Hepatocyte (in vitro differentiated cells): ENCODE measurements around the gene PRDM5. TPM values are rescaled to one million over a fixed set of nuclear protein-coding genes. Genes with fewer than 3 reads are reported as not detected.

Experiments
- DNase-seq: peaks from one replicate; pipeline ENCODE4 v3.0.0-alpha.2; 2016; ENCODE audit warnings: low spot score
- H2AFZ ChIP-seq: fragments of 200-600 bp; sonication (generic); 2 replicates; pipeline ENCODE4 v1.6.0; 2016; ENCODE audit warnings: antibody characterized with exemption, mild to moderate bottlenecking
- H3K27ac ChIP-seq: fragments of 200-600 bp; sonication (generic); 2 replicates; pipeline ENCODE4 v1.5.1; 2016; ENCODE audit warnings: mild to moderate bottlenecking
- H3K27me3 ChIP-seq: fragments of 200-600 bp; sonication (generic); 2 replicates; pipeline ENCODE4 v1.6.1; 2016
- H3K36me3 ChIP-seq: fragments of 200-600 bp; sonication (generic); replicated peaks from 2 replicates; pipeline ENCODE4 v1.5.1; 2016; ENCODE audit warnings: low read depth; ENCODE audit not compliant: insufficient read depth
- H3K4me1 ChIP-seq: fragments of 200-600 bp; sonication (generic); 2 replicates; pipeline ENCODE4 v1.5.1; 2016; ENCODE audit warnings: mild to moderate bottlenecking, moderate library complexity; ENCODE audit not compliant: insufficient read depth
- H3K4me2 ChIP-seq: fragments of 200-600 bp; sonication (generic); 2 replicates; pipeline ENCODE4 v1.6.0; 2016
- H3K4me3 ChIP-seq: fragments of 200-600 bp; sonication (generic); 2 replicates; pipeline ENCODE4 v1.5.1; 2016; ENCODE audit warnings: mild to moderate bottlenecking
- H3K79me2 ChIP-seq: fragments of 200-600 bp; sonication (generic); 2 replicates; pipeline ENCODE4 v1.6.0; 2017; ENCODE audit warnings: mild to moderate bottlenecking
- H3K9me2 ChIP-seq: fragments of 200-600 bp; sonication (generic); replicated peaks from 2 replicates; pipeline ENCODE4 v1.6.0; 2017; ENCODE audit warnings: mild to moderate bottlenecking; ENCODE audit not compliant: insufficient read depth
- H3K9me3 ChIP-seq: fragments of 200-600 bp; sonication (generic); 2 replicates; pipeline ENCODE4 v1.5.1; 2016; ENCODE audit warnings: low read depth, mild to moderate bottlenecking
- H4K20me1 ChIP-seq: fragments of 200-600 bp; sonication (generic); 2 replicates; pipeline ENCODE4 v1.6.0; 2016; ENCODE audit warnings: mild to moderate bottlenecking; ENCODE audit not compliant: insufficient read depth, poor library complexity, severe bottlenecking
- EZH2 ChIP-seq: fragments of 200-600 bp; sonication (generic); IDR thresholded peaks from 2 replicates; pipeline ENCODE4 v1.6.1; 2016; ENCODE audit warnings: antibody characterized with exemption, mild to moderate bottlenecking, borderline replicate concordance
- EZH2phosphoT487 ChIP-seq: fragments of 200-600 bp; sonication (generic); IDR thresholded peaks from one replicate; pipeline ENCODE4 v1.6.1; 2018; ENCODE audit warnings: antibody characterized with exemption, mild to moderate bottlenecking, low read depth, moderate library complexity; ENCODE audit not compliant: unreplicated experiment, severe bottlenecking
- WGBS: methylation state at CpG from one replicate; pipeline ENCODE4 v1.1.6; 2016; ENCODE audit warnings: low lambda C conversion rate; ENCODE audit errors: missing lambda C conversion rate; 5-methylcytosine and 5-hydroxymethylcytosine counted together
- polyA plus RNA-seq: library from polyadenylated mRNA; unstranded; fragments of >200 nt; fragmentation: Nextera tagmentation; extraction: Ambion mirVana; gene quantifications from 2 replicates; pipeline ENCODE4 v1.2.1, GENCODE V29; 2016
- total RNA-seq: library from RNA; depleted of rRNA; stranded (reverse); fragments of >200 nt; gene quantifications from 2 replicates; pipeline ENCODE4 v1.2.3, GENCODE V29; 2014
- TF ChIP-seq, protein P1 (sequence below): fragments of 200-600 bp; sonication (generic); IDR thresholded peaks from 2 replicates; pipeline ENCODE4 v1.5.1; 2016; ENCODE audit warnings: antibody characterized with exemption, mild to moderate bottlenecking; ENCODE audit not compliant: poor library complexity

Gene PRDM5
- total and polyA plus RNA-seq, 2 experiments from 2014 or later = 4.2 to 21.2 TPM

DNA sequence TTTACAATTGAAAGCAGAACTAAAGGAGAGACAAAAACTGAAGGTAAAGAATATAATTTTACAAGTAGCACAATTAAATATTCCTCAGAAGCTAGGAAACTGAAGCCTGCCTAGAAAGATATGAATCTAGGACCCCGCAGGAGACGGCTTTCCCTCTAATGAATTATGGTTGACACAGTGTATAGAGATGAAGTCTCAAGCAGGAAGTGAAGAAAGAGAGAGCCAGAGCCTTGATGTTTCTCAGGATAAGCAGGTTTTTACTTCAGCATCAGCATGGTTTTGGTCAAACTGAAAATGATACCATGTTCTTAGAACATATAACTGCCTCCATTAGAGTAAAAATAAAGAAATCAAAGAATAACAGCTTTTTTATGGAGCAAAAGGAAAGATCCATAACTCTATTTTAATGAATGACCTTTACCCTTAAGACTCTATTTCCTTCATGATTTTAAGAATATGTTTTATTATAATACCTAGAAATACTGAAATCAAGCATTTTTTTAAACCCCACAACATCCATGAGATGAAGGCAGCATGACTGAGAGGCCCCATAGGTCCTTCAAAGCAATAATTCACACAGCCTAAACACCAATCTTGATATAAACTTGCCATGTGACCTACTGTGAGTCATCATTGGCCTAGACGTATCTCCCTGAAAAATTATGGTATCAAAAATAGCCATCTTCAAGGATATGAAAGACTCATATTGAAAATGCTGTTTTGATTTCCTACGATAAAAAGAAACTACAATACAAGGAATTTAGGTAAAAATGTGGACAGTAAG lies 193.4 kb downstream of the PRDM5 start:
- no peaks in the 10 kb centered on the region for H3K9me2 ChIP-seq
- no peak overlapping the region for H3K4me3 ChIP-seq
- H3K4me1 ChIP-seq = no peaks in the 10 kb centered on the region
- no peaks in the 10 kb centered on the region for H3K36me3 ChIP-seq
- DNase-seq = no peak
- H3K9me3 ChIP-seq = no peaks in the 10 kb centered on the region
- H2AFZ ChIP-seq = no peak overlapping the region
- WGBS = 94% methylated on average over 4 of the region's 4 CpGs
- H3K27me3 ChIP-seq = no peaks in the 10 kb centered on the region
- TF ChIP-seq EZH2 (no peak), EZH2phosphoT487 (no peak)
- TF ChIP-seq, protein P1, sequence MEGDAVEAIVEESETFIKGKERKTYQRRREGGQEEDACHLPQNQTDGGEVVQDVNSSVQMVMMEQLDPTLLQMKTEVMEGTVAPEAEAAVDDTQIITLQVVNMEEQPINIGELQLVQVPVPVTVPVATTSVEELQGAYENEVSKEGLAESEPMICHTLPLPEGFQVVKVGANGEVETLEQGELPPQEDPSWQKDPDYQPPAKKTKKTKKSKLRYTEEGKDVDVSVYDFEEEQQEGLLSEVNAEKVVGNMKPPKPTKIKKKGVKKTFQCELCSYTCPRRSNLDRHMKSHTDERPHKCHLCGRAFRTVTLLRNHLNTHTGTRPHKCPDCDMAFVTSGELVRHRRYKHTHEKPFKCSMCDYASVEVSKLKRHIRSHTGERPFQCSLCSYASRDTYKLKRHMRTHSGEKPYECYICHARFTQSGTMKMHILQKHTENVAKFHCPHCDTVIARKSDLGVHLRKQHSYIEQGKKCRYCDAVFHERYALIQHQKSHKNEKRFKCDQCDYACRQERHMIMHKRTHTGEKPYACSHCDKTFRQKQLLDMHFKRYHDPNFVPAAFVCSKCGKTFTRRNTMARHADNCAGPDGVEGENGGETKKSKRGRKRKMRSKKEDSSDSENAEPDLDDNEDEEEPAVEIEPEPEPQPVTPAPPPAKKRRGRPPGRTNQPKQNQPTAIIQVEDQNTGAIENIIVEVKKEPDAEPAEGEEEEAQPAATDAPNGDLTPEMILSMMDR = no peak
- no peak overlapping the region for H3K27ac ChIP-seq
- no peaks in the 10 kb centered on the region for H3K79me2 ChIP-seq
- no peak overlapping the region for H3K4me2 ChIP-seq
- no peaks in the 10 kb centered on the region for H4K20me1 ChIP-seq

DNA sequence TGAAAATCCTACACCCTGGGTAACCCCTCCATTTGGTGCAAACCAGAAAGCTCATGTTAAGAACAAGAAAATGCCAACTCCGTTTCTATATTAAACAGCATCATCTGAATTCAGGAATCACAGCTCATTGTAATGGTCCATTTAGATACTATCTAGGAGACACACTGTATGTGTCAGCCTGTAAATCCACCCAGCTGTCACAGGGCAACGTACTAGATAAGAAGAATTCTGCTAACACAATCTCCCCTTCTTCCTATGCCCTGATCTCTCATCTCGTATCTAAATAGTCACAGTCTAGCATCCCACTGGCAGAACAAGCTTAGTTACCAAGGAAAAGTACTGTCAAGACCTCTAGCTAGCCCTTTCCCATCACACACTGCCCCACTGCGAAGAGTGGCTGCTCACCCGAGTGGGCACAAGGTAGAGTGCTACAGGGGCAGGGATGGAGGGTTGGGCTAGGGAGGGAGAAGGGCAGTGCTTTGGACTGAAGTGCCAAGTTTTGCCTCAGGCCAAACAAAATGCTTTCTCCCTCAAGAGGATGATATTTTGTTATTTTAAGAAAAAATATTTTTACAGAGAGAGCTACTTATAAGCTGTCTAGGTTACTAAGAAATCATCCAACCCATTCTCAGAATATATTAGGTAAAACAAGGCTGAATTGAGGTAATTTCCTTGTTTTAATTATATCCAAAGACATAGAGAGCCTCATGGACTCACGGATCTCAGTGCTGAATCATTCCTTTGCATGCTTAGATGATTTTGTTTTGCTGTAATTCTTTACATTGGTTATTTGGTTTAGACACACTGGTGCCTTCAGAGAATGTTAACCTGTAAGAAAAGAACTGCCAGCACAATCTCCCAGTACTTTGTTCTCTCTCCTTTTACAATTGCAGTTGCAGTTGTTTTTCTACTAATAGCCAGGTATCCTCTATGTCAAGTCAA lies 196.6 kb downstream of the PRDM5 start:
- H3K4me3 ChIP-seq = no peak overlapping the region
- H2AFZ ChIP-seq = no peak overlapping the region
- WGBS = 66% methylated on average over 6 of the region's 6 CpGs
- no peak overlapping the region for H3K4me2 ChIP-seq
- H3K4me1 ChIP-seq = no peaks in the 10 kb centered on the region
- H3K27me3 ChIP-seq = no peaks in the 10 kb centered on the region
- TF ChIP-seq EZH2phosphoT487 (no peak), EZH2 (no peak)
- TF ChIP-seq, protein P1 = no peak
- DNase-seq = no peak
- H3K9me3 ChIP-seq = no peaks in the 10 kb centered on the region
- no peaks in the 10 kb centered on the region for H3K79me2 ChIP-seq
- no peak overlapping the region for H3K27ac ChIP-seq
- H4K20me1 ChIP-seq = no peaks in the 10 kb centered on the region
- no peaks in the 10 kb centered on the region for H3K9me2 ChIP-seq
- no peaks in the 10 kb centered on the region for H3K36me3 ChIP-seq

DNA sequence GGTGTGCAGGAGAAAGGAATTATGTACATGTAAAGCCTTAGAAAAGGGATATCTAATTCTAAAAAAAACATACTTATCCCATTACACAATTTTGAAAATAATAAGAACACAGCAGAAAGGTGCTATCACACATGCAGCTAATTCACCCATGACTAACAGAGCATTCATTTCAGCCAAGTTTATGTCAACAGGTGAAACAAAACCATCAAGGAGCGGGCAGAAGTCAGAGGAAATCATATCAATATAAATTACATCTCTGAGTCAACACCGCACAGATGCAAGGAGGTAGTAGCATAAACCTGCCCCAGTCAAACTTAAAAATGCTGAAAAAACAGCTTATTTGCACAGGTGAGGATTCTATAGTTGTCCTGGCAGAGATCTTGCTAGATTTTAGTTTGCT lies 197.9 kb downstream of the PRDM5 start:
- 79% methylated on average over 2 of the region's 2 CpGs for WGBS
- H2AFZ ChIP-seq = no peak overlapping the region
- DNase-seq = no peak

More for the DNA sequence above, 197.9 kb downstream of the PRDM5 start:
- H4K20me1 ChIP-seq = no peaks in the 10 kb centered on the region
- TF ChIP-seq, protein P1 = no peak
- TF ChIP-seq EZH2phosphoT487 (no peak), EZH2 (no peak)
- H3K9me2 ChIP-seq = no peaks in the 10 kb centered on the region
- H3K36me3 ChIP-seq = no peaks in the 10 kb centered on the region
- H3K4me3 ChIP-seq = no peak overlapping the region
- no peaks in the 10 kb centered on the region for H3K27me3 ChIP-seq
- H3K79me2 ChIP-seq = no peaks in the 10 kb centered on the region
- H3K4me2 ChIP-seq = no peak overlapping the region
- H3K9me3 ChIP-seq = no peaks in the 10 kb centered on the region
- H3K27ac ChIP-seq = no peak overlapping the region
- H3K4me1 ChIP-seq = no peaks in the 10 kb centered on the region
